HEK293 (cell line): Measurements from ENCODE around the gene HOXA4.
A peak's percentile ranks its signal among the peaks of the same experiment; 100 is the strongest.

Experiments
- CTCF ChIA-PET: fragments of 350-600 bp; formaldehyde crosslinking; extraction: SDS; loops from one replicate; lab custom pipeline; 2021; ENCODE audit warnings: antibody characterized with exemption; lab: Yijun Ruan, JAX
- POLR2A ChIA-PET: fragments of 300-600 bp; formaldehyde crosslinking; extraction: SDS; loops from one replicate; lab custom pipeline; 2020; ENCODE audit warnings: antibody characterized with exemption, inconsistent platforms; lab: Yijun Ruan, JAX
- H3K27ac ChIP-seq: fragments of 200-500 bp; sonication (Bioruptor generic); 2 replicates; pipeline ENCODE4 v1.5.1; 2014; ENCODE audit warnings: low read depth, low read length, control low read depth, inconsistent platforms; ENCODE audit errors: extremely low read depth
- H3K36me3 ChIP-seq, 2 experiments: fragments of 200-500 bp in 1 of 2; sonication (Bioruptor generic) in 1 of 2; 1 replicate in 1 of 2; 2 replicates in 1 of 2; pipeline ENCODE4 v1.5.1; 2014 to 2017; ENCODE audit warnings: inconsistent platforms in 2 of 2, low read length in 2 of 2; ENCODE audit not compliant: control insufficient read depth in 2 of 2, insufficient read depth in 1 of 2
- H3K4me1 ChIP-seq: fragments of 200-500 bp; sonication (Bioruptor generic); 2 replicates; pipeline ENCODE4 v1.5.1; 2014; ENCODE audit warnings: mild to moderate bottlenecking, low read length, inconsistent platforms; ENCODE audit not compliant: control insufficient read depth, insufficient read depth
- H3K4me3 ChIP-seq: 2 replicates; pipeline ENCODE4 v1.5.1; 2011; ENCODE audit warnings: low read depth, mild to moderate bottlenecking, control low read depth, low read length, moderate library complexity
- H3K9me3 ChIP-seq: fragments of 200-500 bp; sonication (Bioruptor generic); 2 replicates; pipeline ENCODE4 v1.5.1; 2014; ENCODE audit warnings: low read depth, low read length, inconsistent platforms; ENCODE audit not compliant: control insufficient read depth, insufficient read depth
- EGR2 ChIP-seq: fragments of 450-650 bp; formaldehyde crosslinking; IDR thresholded peaks from 2 replicates; pipeline ENCODE4 v1.5.1; 2016; ENCODE audit warnings: low read depth, missing biosample characterization, missing genetic modification characterization
- HOXC10 ChIP-seq: sonication (generic); formaldehyde crosslinking; IDR thresholded peaks from 2 replicates; pipeline ENCODE4 v1.8.1; 2023; ENCODE audit warnings: mild to moderate bottlenecking, missing genetic modification reagents
- KLF10 ChIP-seq: fragments of 450-650 bp; IDR thresholded peaks from 2 replicates; pipeline ENCODE4 v1.5.1; 2018; ENCODE audit warnings: missing biosample characterization, mild to moderate bottlenecking, missing genetic modification characterization
- OSR2 ChIP-seq: fragments of 450-650 bp; formaldehyde crosslinking; IDR thresholded peaks from 2 replicates; pipeline ENCODE4 v1.5.1; 2016; ENCODE audit warnings: missing biosample characterization, missing genetic modification characterization
- SP2 ChIP-seq: fragments of 450-650 bp; formaldehyde crosslinking; IDR thresholded peaks from 2 replicates; pipeline ENCODE4 v1.5.1; 2016; ENCODE audit warnings: missing biosample characterization, missing genetic modification characterization
- TRIM28 ChIP-seq: IDR thresholded peaks from 2 replicates; pipeline ENCODE4 v1.6.1; 2011; ENCODE audit warnings: low read length, control low read depth, borderline replicate concordance
- ZBTB20 ChIP-seq: fragments of 450-650 bp; formaldehyde crosslinking; IDR thresholded peaks from 2 replicates; pipeline ENCODE4 v1.5.1; 2016; ENCODE audit warnings: missing biosample characterization, missing genetic modification characterization
- ZBTB21 ChIP-seq: fragments of 450-650 bp; formaldehyde crosslinking; IDR thresholded peaks from 2 replicates; pipeline ENCODE4 v1.5.1; 2017; ENCODE audit warnings: missing biosample characterization, missing genetic modification characterization
- ZBTB26 ChIP-seq: fragments of 450-650 bp; formaldehyde crosslinking; optimal IDR thresholded peaks from 2 replicates; pipeline ENCODE3; 2016; ENCODE audit warnings: missing biosample characterization, mild to moderate bottlenecking, missing genetic modification characterization
- ZBTB8A ChIP-seq: fragments of 450-650 bp; formaldehyde crosslinking; IDR thresholded peaks from 2 replicates; pipeline ENCODE4 v1.5.1; 2016; ENCODE audit warnings: missing biosample characterization, missing genetic modification characterization
- ZEB2 ChIP-seq: fragments of 450-650 bp; formaldehyde crosslinking; IDR thresholded peaks from 2 replicates; pipeline ENCODE4 v1.5.1; 2016; ENCODE audit warnings: missing biosample characterization, missing genetic modification characterization
- ZFP3 ChIP-seq: fragments of 450-650 bp; formaldehyde crosslinking; IDR thresholded peaks from 2 replicates; pipeline ENCODE4 v1.5.1; 2016; ENCODE audit warnings: low read depth, missing biosample characterization, missing genetic modification characterization
- ZIC2 ChIP-seq: fragments of 450-650 bp; formaldehyde crosslinking; IDR thresholded peaks from 2 replicates; pipeline ENCODE4 v1.5.1; 2016; ENCODE audit warnings: missing biosample characterization, missing genetic modification characterization
- ZNF114 ChIP-seq: fragments of 450-650 bp; formaldehyde crosslinking; IDR thresholded peaks from 2 replicates; pipeline ENCODE4 v1.5.0; 2017; ENCODE audit warnings: missing biosample characterization, missing genetic modification characterization
- ZNF148 ChIP-seq: fragments of 450-650 bp; formaldehyde crosslinking; IDR thresholded peaks from 2 replicates; pipeline ENCODE4 v1.5.0; 2017; ENCODE audit warnings: missing biosample characterization, missing genetic modification characterization, borderline replicate concordance
- ZNF174 ChIP-seq: fragments of 450-650 bp; formaldehyde crosslinking; IDR thresholded peaks from 2 replicates; pipeline ENCODE4 v1.5.0; 2017; ENCODE audit warnings: missing biosample characterization, mild to moderate bottlenecking, missing genetic modification characterization
- ZNF274 ChIP-seq, 2 experiments: fragments of 200-500 bp in 1 of 2; fragments of 450-650 bp in 1 of 2; sonication (Bioruptor generic) in 1 of 2; formaldehyde crosslinking in 1 of 2; IDR thresholded peaks; 2 replicates each; pipeline versions ENCODE4 v1.5.1 to v1.6.1; 2014 to 2016; ENCODE audit warnings: borderline replicate concordance in 1 of 2, inconsistent platforms in 1 of 2, low read length in 1 of 2, missing biosample characterization in 1 of 2, missing genetic modification characterization in 1 of 2
- ZNF404 ChIP-seq: fragments of 450-650 bp; formaldehyde crosslinking; IDR thresholded peaks from 2 replicates; pipeline ENCODE4 v1.5.1; 2017; ENCODE audit warnings: missing biosample characterization, missing genetic modification characterization
- ZNF416 ChIP-seq: fragments of 450-650 bp; formaldehyde crosslinking; IDR thresholded peaks from 2 replicates; pipeline ENCODE4 v1.5.1; 2016; ENCODE audit warnings: missing biosample characterization, missing genetic modification characterization
- ZNF510 ChIP-seq: fragments of 450-650 bp; formaldehyde crosslinking; IDR thresholded peaks from 2 replicates; pipeline ENCODE4 v1.5.1; 2018; ENCODE audit warnings: mild to moderate bottlenecking, missing genetic modification characterization, missing biosample characterization; ENCODE audit not compliant: insufficient replicate concordance
- ZNF549 ChIP-seq: fragments of 450-650 bp; IDR thresholded peaks from 2 replicates; pipeline ENCODE4 v1.5.1; 2018; ENCODE audit warnings: missing biosample characterization, missing genetic modification characterization, mild to moderate bottlenecking, inconsistent platforms, moderate library complexity
- ZNF571 ChIP-seq: fragments of 450-650 bp; formaldehyde crosslinking; IDR thresholded peaks from 2 replicates; pipeline ENCODE4 v1.5.0; 2017; ENCODE audit warnings: missing biosample characterization, missing genetic modification characterization
- ZNF629 ChIP-seq: fragments of 450-650 bp; formaldehyde crosslinking; IDR thresholded peaks from 2 replicates; pipeline ENCODE4 v1.5.1; 2017; ENCODE audit warnings: missing biosample characterization, missing genetic modification characterization
- ZNF704 ChIP-seq: fragments of 450-650 bp; formaldehyde crosslinking; IDR thresholded peaks from 2 replicates; pipeline ENCODE4 v1.5.1; 2016; ENCODE audit warnings: missing biosample characterization, missing genetic modification characterization
- ZNF768 ChIP-seq: fragments of 450-650 bp; formaldehyde crosslinking; IDR thresholded peaks from 2 replicates; pipeline ENCODE4 v1.5.1; 2018; ENCODE audit warnings: missing biosample characterization, mild to moderate bottlenecking, missing genetic modification characterization
- ZNF777 ChIP-seq: fragments of 450-650 bp; formaldehyde crosslinking; IDR thresholded peaks from 2 replicates; pipeline ENCODE4 v1.5.1; 2017; ENCODE audit warnings: missing biosample characterization, missing genetic modification characterization, borderline replicate concordance
- ZNF837 ChIP-seq: fragments of 450-650 bp; formaldehyde crosslinking; IDR thresholded peaks from 2 replicates; pipeline ENCODE4 v1.5.1; 2016; ENCODE audit warnings: missing biosample characterization, missing genetic modification characterization
- ZNF843 ChIP-seq: fragments of 450-650 bp; formaldehyde crosslinking; IDR thresholded peaks from 2 replicates; pipeline ENCODE4 v1.5.1; 2016; ENCODE audit warnings: missing biosample characterization, missing genetic modification characterization
- ZSCAN23 ChIP-seq: fragments of 450-650 bp; formaldehyde crosslinking; IDR thresholded peaks from 2 replicates; pipeline ENCODE4 v1.5.1; 2016; ENCODE audit warnings: missing biosample characterization, missing genetic modification characterization
- ZXDB ChIP-seq: fragments of 450-650 bp; formaldehyde crosslinking; IDR thresholded peaks from 2 replicates; pipeline ENCODE4 v1.5.1; 2016; ENCODE audit warnings: missing biosample characterization, missing genetic modification characterization

HOXA4 gene

GRCh38 chr7:27172315-27172774 is 41.8 kb upstream of the HOXA4 start:
- H3K4me1 ChIP-seq, result peaks cover 12% of the 10 kb centered on the region
- H3K9me3 ChIP-seq, result no peaks in the 10 kb centered on the region
- peak; percentile 65 for TF ChIP-seq ZBTB20 (tag by site-specific recombination)
- no peak for TF ChIP-seq ZSCAN23 (tag by site-specific recombination)
- peaks cover 8 to 24% of the 10 kb centered on the region in 2 experiments for H3K36me3 ChIP-seq
- POLR2A ChIA-PET, result interaction anchor here (0.6 to 11.2 kb wide), 16 partner anchors 7 to 1316 kb away, joined by 3 to 237 read pairs (median 6); partner anchors contain the start of genes CBX3, HOXA11, HOXA13 and HOXA6
- peak overlapping the region; percentile 100 for H3K27ac ChIP-seq
- peak overlapping the region; percentile 76 for H3K4me3 ChIP-seq
- CTCF ChIA-PET, result interaction anchor here (0.5 to 0.8 kb wide), 2 partner anchors 10 to 360 kb away, joined by 3 read pairs; no protein-coding TSS in a partner anchor

- Histone ChIP-seq H3K36me3 (peaks cover 8 to 24% of the 10 kb centered on the region in 2 experiments), H3K4me3 (peak overlapping the region; percentile 76), H3K4me1 (peaks cover 17% of the 10 kb centered on the region), H3K27ac (peak overlapping the region; percentile 100), H3K9me3 (no peaks in the 10 kb centered on the region)
- POLR2A ChIA-PET, result interaction anchor here (0.6 to 11.2 kb wide), 8 partner anchors 8 to 315 kb away, joined by 3 to 237 read pairs (median 7); partner anchors contain the start of genes HOXA11 and HOXA7
- CTCF ChIA-PET, result interaction anchor here (0.6 to 1.3 kb wide), 4 partner anchors 9 to 487 kb away, joined by 3 to 5 read pairs (median 4); no protein-coding TSS in a partner anchor
- TF ChIP-seq ZXDB (peak; percentile 4; the same call in 1 of the 2 replicates), ZNF837 (tag by site-specific recombination) (no peak), ZNF404 (tag by site-specific recombination) (no peak), SP2 (tag by site-specific recombination) (peak; percentile 59), ZBTB26 (tag by site-specific recombination) (no peak), ZNF704 (tag by site-specific recombination) (no peak), ZSCAN23 (tag by site-specific recombination) (no peak), ZNF777 (tag by site-specific recombination) (no peak), ZNF274 (IDR thresholded peaks at IDR 0.05; ENCODE audit: low read length) (no peak), ZNF274 (tag by site-specific recombination; IDR thresholded peaks at IDR 0.05; ENCODE audit: borderline replicate concordance) (no peak), ZEB2 (tag by site-specific recombination) (no peak), ZNF768 (tag by site-specific recombination) (no peak), ZFP3 (tag by site-specific recombination) (no peak), ZNF843 (tag by site-specific recombination) (no peak), ZNF510 (no peak), ZIC2 (no peak), ZNF174 (tag by site-specific recombination) (no peak), ZNF148 (tag by site-specific recombination) (no peak), EGR2 (tag by site-specific recombination) (no peak), ZBTB21 (tag by site-specific recombination) (no peak), TRIM28 (no peak), HOXC10 (CRISPR knock-in tag) (no peak), ZBTB8A (tag by site-specific recombination) (no peak), ZNF416 (tag by site-specific recombination) (no peak), OSR2 (tag by site-specific recombination) (no peak), ZNF549 (tag by site-specific recombination) (no peak), KLF10 (no peak), ZNF114 (tag by site-specific recombination) (no peak), ZNF629 (tag by site-specific recombination) (no peak), ZNF571 (tag by site-specific recombination) (no peak)
Observed at GRCh38 chr7:27171637-27172314, 41.2 kb upstream of the HOXA4 start.
